Smooth muscle cell (in vitro differentiated cells): ENCODE measurements around the gene GULP1. TPM values are rescaled to one million over a fixed set of nuclear protein-coding genes. Genes with fewer than 3 reads are reported as not detected.

Experiments
- DNase-seq: peaks from one replicate; lab custom pipeline; 2025; ENCODE audit not compliant: unreplicated experiment; lab: John Stamatoyannopoulos, UW
- H2AFZ ChIP-seq: fragments of 200-600 bp; sonication (generic); 2 replicates; pipeline ENCODE4 v1.6.0; 2016; ENCODE audit warnings: antibody characterized with exemption, low read depth, mild to moderate bottlenecking
- H3F3A ChIP-seq: fragments of 200-600 bp; sonication (generic); 2 replicates; pipeline ENCODE4 v1.6.0; 2017; ENCODE audit warnings: antibody characterized with exemption, low read depth
- H3K27ac ChIP-seq: fragments of 200-600 bp; sonication (generic); 2 replicates; pipeline ENCODE4 v1.5.1; 2016; ENCODE audit warnings: low read depth, mild to moderate bottlenecking
- H3K27me3 ChIP-seq: fragments of 200-600 bp; sonication (generic); 2 replicates; pipeline ENCODE4 v1.6.1; 2016; ENCODE audit warnings: low read depth, mild to moderate bottlenecking
- H3K36me3 ChIP-seq: fragments of 200-600 bp; sonication (generic); 2 replicates; pipeline ENCODE4 v1.5.1; 2016; ENCODE audit warnings: low read depth
- H3K4me1 ChIP-seq: fragments of 200-600 bp; sonication (generic); 2 replicates; pipeline ENCODE4 v1.5.1; 2016; ENCODE audit warnings: low read depth
- H3K4me2 ChIP-seq: fragments of 200-600 bp; sonication (generic); 2 replicates; pipeline ENCODE4 v1.6.0; 2016; ENCODE audit warnings: mild to moderate bottlenecking
- H3K4me3 ChIP-seq: fragments of 200-600 bp; sonication (generic); 2 replicates; pipeline ENCODE4 v1.5.1; 2016; ENCODE audit warnings: mild to moderate bottlenecking
- H3K79me2 ChIP-seq: fragments of 200-600 bp; sonication (generic); 2 replicates; pipeline ENCODE4 v1.6.0; 2016; ENCODE audit warnings: low read depth, mild to moderate bottlenecking
- H3K9ac ChIP-seq: fragments of 200-600 bp; sonication (generic); 2 replicates; pipeline ENCODE4 v1.6.0; 2016; ENCODE audit warnings: low read depth
- H3K9me3 ChIP-seq: fragments of 200-600 bp; sonication (generic); replicated peaks from 2 replicates; pipeline ENCODE4 v1.5.1; 2016; ENCODE audit warnings: low read depth
- H4K20me1 ChIP-seq: fragments of 200-600 bp; sonication (generic); 2 replicates; pipeline ENCODE4 v1.6.0; 2016; ENCODE audit warnings: low read depth
- CTCF ChIP-seq: fragments of 200-600 bp; sonication (generic); IDR thresholded peaks from 2 replicates; pipeline ENCODE4 v1.5.1; 2017; ENCODE audit warnings: borderline replicate concordance, mild to moderate bottlenecking, antibody characterized with exemption; ENCODE audit not compliant: insufficient read depth, poor library complexity, severe bottlenecking
- WGBS: methylation state at CpG from one replicate; pipeline ENCODE4 v1.1.7; 2016; ENCODE audit warnings: low lambda C conversion rate; 5-methylcytosine and 5-hydroxymethylcytosine counted together
- polyA plus RNA-seq: library from polyadenylated mRNA; unstranded; fragments of >200 nt; fragmentation: Nextera tagmentation; extraction: Ambion mirVana; gene quantifications from 2 replicates; pipeline ENCODE4 v1.2.1, GENCODE V29; 2016
- total RNA-seq: library from RNA; depleted of rRNA; stranded (reverse); fragments of >200 nt; gene quantifications from 2 replicates; pipeline ENCODE4 v1.2.3, GENCODE V29; 2014

Gene GULP1
- total and polyA plus RNA-seq, 2 experiments from 2014 or later, result 40.2 to 115 TPM

GRCh38 chr2:188410504-188411235, 119.0 kb downstream of the GULP1 start:
- no peak overlapping the region for H3K4me2 ChIP-seq
- no peak overlapping the region for H2AFZ ChIP-seq
- peaks cover 24% of the 10 kb centered on the region for H3K79me2 ChIP-seq
- H3F3A ChIP-seq, result no peaks in the 10 kb centered on the region
- H3K9ac ChIP-seq, result no peak overlapping the region
- H3K27me3 ChIP-seq, result no peaks in the 10 kb centered on the region
- H4K20me1 ChIP-seq, result no peaks in the 10 kb centered on the region
- no peak overlapping the region for H3K4me3 ChIP-seq
- no peak for TF ChIP-seq CTCF
- H3K27ac ChIP-seq, result no peak overlapping the region
- H3K9me3 ChIP-seq, result peaks cover 5% of the 10 kb centered on the region
- 89% methylated on average over 5 of the region's 5 CpGs for WGBS
- H3K4me1 ChIP-seq, result peaks cover 8% of the 10 kb centered on the region
- no peak for DNase-seq
- peaks cover 3% of the 10 kb centered on the region for H3K36me3 ChIP-seq

- H4K20me1 ChIP-seq, result no peaks in the 10 kb centered on the region
- no peak for DNase-seq
- no peaks in the 10 kb centered on the region for H3K27me3 ChIP-seq
- H3K4me1 ChIP-seq, result peaks cover 8% of the 10 kb centered on the region
- no peaks in the 10 kb centered on the region for H3K9me3 ChIP-seq
- no peak overlapping the region for H3K4me3 ChIP-seq
- no peak overlapping the region for H3K4me2 ChIP-seq
- no peak for TF ChIP-seq CTCF
- no peaks in the 10 kb centered on the region for H3F3A ChIP-seq
- H3K27ac ChIP-seq, result no peak overlapping the region
- peaks cover 28% of the 10 kb centered on the region for H3K79me2 ChIP-seq
- no peak overlapping the region for H2AFZ ChIP-seq
- peaks cover 3% of the 10 kb centered on the region for H3K36me3 ChIP-seq
- H3K9ac ChIP-seq, result no peak overlapping the region
- WGBS, result 92% methylated on average over 6 of the region's 6 CpGs
Observed at GRCh38 chr2:188412190-188412589, 120.5 kb downstream of the GULP1 start.

GRCh38 chr2:188414411-188414810, 122.7 kb downstream of the GULP1 start:
- peak overlapping the region; percentile 62 for H3K4me2 ChIP-seq
- no peak overlapping the region for H2AFZ ChIP-seq
- H4K20me1 ChIP-seq, result no peaks in the 10 kb centered on the region
- no peak overlapping the region for H3K4me3 ChIP-seq
- no peak for DNase-seq
- no peaks in the 10 kb centered on the region for H3K36me3 ChIP-seq
- no peak overlapping the region for H3K9ac ChIP-seq
- H3K4me1 ChIP-seq, result peaks cover 8% of the 10 kb centered on the region
- WGBS, result 55% methylated on average over 2 of the region's 2 CpGs
- H3F3A ChIP-seq, result no peaks in the 10 kb centered on the region
- H3K9me3 ChIP-seq, result no peaks in the 10 kb centered on the region
- H3K27me3 ChIP-seq, result no peaks in the 10 kb centered on the region
- H3K79me2 ChIP-seq, result peaks cover 43% of the 10 kb centered on the region
- no peak for TF ChIP-seq CTCF
- peak overlapping the region; percentile 3 for H3K27ac ChIP-seq
